T-helper 2 cell treated with Interferon-gamma antibody and Interleukin-4, amounts not matched to agents 5 μg/mL and 100 μg/mL, for 36 hours (primary cell): Measurements from ENCODE around the gene CASD1.

Source experiments
- DNase-seq: peaks from one replicate; pipeline ENCODE4 v3.0.0; 2021; ENCODE audit warnings: low spot score
- H3K27ac Mint-ChIP-seq: one replicate; pipeline ENCODE4 v1.8.0; 2021; ENCODE audit warnings: mild to moderate bottlenecking, mixed read lengths
- H3K27me3 Mint-ChIP-seq: one replicate; pipeline ENCODE4 v1.8.0; 2021; ENCODE audit warnings: low read depth, mixed read lengths
- H3K36me3 Mint-ChIP-seq: one replicate; pipeline ENCODE4 v1.8.0; 2021; ENCODE audit warnings: low read depth, mixed read lengths
- H3K4me1 Mint-ChIP-seq: one replicate; pipeline ENCODE4 v1.8.0; 2021; ENCODE audit warnings: low read depth, mixed read lengths
- H3K4me3 Mint-ChIP-seq: one replicate; pipeline ENCODE4 v1.8.0; 2022; ENCODE audit warnings: mild to moderate bottlenecking, moderate library complexity, mixed read lengths
- H3K9me3 Mint-ChIP-seq: one replicate; pipeline ENCODE4 v1.8.0; 2021; ENCODE audit warnings: mixed read lengths

CASD1 gene

GRCh38 chr7:94532676-94533075, 23.1 kb downstream of the CASD1 start:
- Mint-ChIP-seq H3K36me3 (peaks cover 15% of the 10 kb centered on the region), H3K27ac (no peak overlapping the region), H3K4me1 (no peaks in the 10 kb centered on the region), H3K9me3 (no peaks in the 10 kb centered on the region), H3K4me3 (no peak overlapping the region), H3K27me3 (no peaks in the 10 kb centered on the region)
- no peak for DNase-seq

GRCh38 chr7:94540428-94540827, 30.8 kb downstream of the CASD1 start:
- Mint-ChIP-seq H3K4me3 (no peak overlapping the region), H3K27ac (no peak overlapping the region), H3K27me3 (no peaks in the 10 kb centered on the region), H3K36me3 (peaks cover 13% of the 10 kb centered on the region), H3K9me3 (no peaks in the 10 kb centered on the region), H3K4me1 (no peaks in the 10 kb centered on the region)
- DNase-seq, result no peak

- Mint-ChIP-seq H3K36me3 (peaks cover 13% of the 10 kb centered on the region), H3K9me3 (no peaks in the 10 kb centered on the region), H3K27me3 (no peaks in the 10 kb centered on the region), H3K4me3 (no peak overlapping the region), H3K27ac (no peak overlapping the region), H3K4me1 (no peaks in the 10 kb centered on the region)
- DNase-seq, result no peak
These were observed 37.5 kb downstream of the CASD1 start for GRCh38 chr7:94547126-94547525.

- DNase-seq, result no peak
- no peaks in the 10 kb centered on the region for H3K4me1 Mint-ChIP-seq
- H3K9me3 Mint-ChIP-seq, result no peaks in the 10 kb centered on the region
- peaks cover 14% of the 10 kb centered on the region for H3K36me3 Mint-ChIP-seq
- H3K4me3 Mint-ChIP-seq, result no peak overlapping the region
- H3K27ac Mint-ChIP-seq, result no peak overlapping the region
- no peaks in the 10 kb centered on the region for H3K27me3 Mint-ChIP-seq
These were observed 46.4 kb downstream of the CASD1 start for GRCh38 chr7:94556028-94556427.

- no peaks in the 10 kb centered on the region for H3K9me3 Mint-ChIP-seq
- H3K27me3 Mint-ChIP-seq, result no peaks in the 10 kb centered on the region
- no peak for DNase-seq
- H3K36me3 Mint-ChIP-seq, result peaks cover 12% of the 10 kb centered on the region
- H3K4me1 Mint-ChIP-seq, result no peaks in the 10 kb centered on the region
- no peak overlapping the region for H3K4me3 Mint-ChIP-seq
- no peak overlapping the region for H3K27ac Mint-ChIP-seq
These were observed 47.6 kb downstream of the CASD1 start for GRCh38 chr7:94557215-94557614.

GRCh38 chr7:94559972-94560371, 50.4 kb downstream of the CASD1 start:
- DNase-seq, result no peak
- Mint-ChIP-seq H3K4me1 (no peaks in the 10 kb centered on the region), H3K4me3 (no peak overlapping the region), H3K9me3 (no peaks in the 10 kb centered on the region), H3K27ac (no peak overlapping the region), H3K36me3 (peaks cover 9% of the 10 kb centered on the region), H3K27me3 (no peaks in the 10 kb centered on the region)

- Mint-ChIP-seq H3K4me1 (no peaks in the 10 kb centered on the region), H3K27ac (no peak overlapping the region), H3K9me3 (no peaks in the 10 kb centered on the region), H3K4me3 (no peak overlapping the region), H3K27me3 (no peaks in the 10 kb centered on the region), H3K36me3 (peaks cover 5% of the 10 kb centered on the region)
- DNase-seq, result no peak
These were observed 52.4 kb downstream of the CASD1 start for GRCh38 chr7:94561841-94562514.

- Mint-ChIP-seq H3K36me3 (peaks cover 5% of the 10 kb centered on the region), H3K27me3 (no peaks in the 10 kb centered on the region), H3K9me3 (no peaks in the 10 kb centered on the region), H3K4me1 (no peaks in the 10 kb centered on the region), H3K4me3 (no peak overlapping the region), H3K27ac (no peak overlapping the region)
- DNase-seq, result no peak
These were observed 52.9 kb downstream of the CASD1 start for GRCh38 chr7:94562525-94562924.

GRCh38 chr7:94565247-94565894, 55.8 kb downstream of the CASD1 start:
- DNase-seq, result no peak
- H3K4me3 Mint-ChIP-seq, result no peak overlapping the region
- H3K27ac Mint-ChIP-seq, result no peak overlapping the region
- no peaks in the 10 kb centered on the region for H3K4me1 Mint-ChIP-seq
- peaks cover 7% of the 10 kb centered on the region for H3K9me3 Mint-ChIP-seq
- H3K27me3 Mint-ChIP-seq, result no peaks in the 10 kb centered on the region
- H3K36me3 Mint-ChIP-seq, result no peaks in the 10 kb centered on the region

- Mint-ChIP-seq H3K27me3 (no peaks in the 10 kb centered on the region), H3K36me3 (no peaks in the 10 kb centered on the region), H3K4me3 (no peak overlapping the region), H3K4me1 (no peaks in the 10 kb centered on the region), H3K9me3 (peaks cover 7% of the 10 kb centered on the region), H3K27ac (no peak overlapping the region)
- DNase-seq, result no peak
These were observed 57.8 kb downstream of the CASD1 start for GRCh38 chr7:94567396-94567795.

GRCh38 chr7:94571816-94572215, 62.2 kb downstream of the CASD1 start:
- Mint-ChIP-seq H3K27me3 (no peaks in the 10 kb centered on the region), H3K4me1 (no peaks in the 10 kb centered on the region), H3K9me3 (peaks cover 22% of the 10 kb centered on the region), H3K27ac (no peak overlapping the region), H3K36me3 (peaks cover 14% of the 10 kb centered on the region), H3K4me3 (no peak overlapping the region)
- no peak for DNase-seq

GRCh38 chr7:94575646-94576045, 66.0 kb downstream of the CASD1 start:
- H3K27ac Mint-ChIP-seq, result no peak overlapping the region
- no peak overlapping the region for H3K4me3 Mint-ChIP-seq
- H3K9me3 Mint-ChIP-seq, result peaks cover 15% of the 10 kb centered on the region
- no peaks in the 10 kb centered on the region for H3K27me3 Mint-ChIP-seq
- peaks cover 20% of the 10 kb centered on the region for H3K36me3 Mint-ChIP-seq
- peaks cover 5% of the 10 kb centered on the region for H3K4me1 Mint-ChIP-seq
- no peak for DNase-seq

GRCh38 chr7:94576316-94576715, 66.7 kb downstream of the CASD1 start:
- peaks cover 15% of the 10 kb centered on the region for H3K9me3 Mint-ChIP-seq
- no peak overlapping the region for H3K27ac Mint-ChIP-seq
- no peak overlapping the region for H3K4me3 Mint-ChIP-seq
- no peaks in the 10 kb centered on the region for H3K27me3 Mint-ChIP-seq
- DNase-seq, result no peak
- peaks cover 20% of the 10 kb centered on the region for H3K36me3 Mint-ChIP-seq
- peaks cover 5% of the 10 kb centered on the region for H3K4me1 Mint-ChIP-seq

- Mint-ChIP-seq H3K27me3 (no peaks in the 10 kb centered on the region), H3K9me3 (peaks cover 15% of the 10 kb centered on the region), H3K36me3 (peaks cover 20% of the 10 kb centered on the region)
These were observed 67.7 kb downstream of the CASD1 start for GRCh38 chr7:94577357-94577756.

GRCh38 chr7:94578614-94579013, 69.0 kb downstream of the CASD1 start:
- Mint-ChIP-seq H3K4me3 (no peak overlapping the region), H3K9me3 (peaks cover 15% of the 10 kb centered on the region), H3K4me1 (peaks cover 5% of the 10 kb centered on the region), H3K27me3 (no peaks in the 10 kb centered on the region), H3K27ac (no peak overlapping the region), H3K36me3 (peaks cover 20% of the 10 kb centered on the region)
- DNase-seq, result no peak

More at GRCh38 chr7:94577357-94577756, 67.7 kb downstream of the CASD1 start:
- H3K4me3 Mint-ChIP-seq, result no peak overlapping the region
- no peak overlapping the region for H3K27ac Mint-ChIP-seq
- DNase-seq, result no peak
- H3K4me1 Mint-ChIP-seq, result peaks cover 5% of the 10 kb centered on the region
